HFFc6 (cell line): ENCODE measurements around the gene PARD3. TPM values are rescaled to one million over a fixed set of nuclear protein-coding genes. Genes with fewer than 3 reads are reported as not detected.

Experiments used
- DNase-seq: peaks from one replicate; pipeline ENCODE4 v3.0.0-alpha.2; 2018
- H3K27ac Mint-ChIP-seq: 2 replicates; pipeline ENCODE4 v1.8.0; 2020; ENCODE audit warnings: mild to moderate bottlenecking, mixed read lengths
- H3K27me3 Mint-ChIP-seq: 2 replicates; pipeline ENCODE4 v1.8.0; 2021; ENCODE audit warnings: mild to moderate bottlenecking, moderate library complexity, mixed read lengths; ENCODE audit not compliant: insufficient read depth
- H3K36me3 Mint-ChIP-seq: 2 replicates; pipeline ENCODE4 v1.8.0; 2021; ENCODE audit warnings: low read depth, mixed read lengths
- H3K4me1 Mint-ChIP-seq: 2 replicates; pipeline ENCODE4 v1.8.0; 2020; ENCODE audit warnings: low read depth, mixed read lengths
- H3K4me3 Mint-ChIP-seq: 2 replicates; pipeline ENCODE4 v1.8.0; 2020; ENCODE audit warnings: mild to moderate bottlenecking, moderate library complexity, mixed read lengths
- H3K9me3 Mint-ChIP-seq: 2 replicates; pipeline ENCODE4 v1.8.0; 2020; ENCODE audit warnings: mild to moderate bottlenecking, mixed read lengths
- CTCF ChIP-seq: fragments of 200-600 bp; sonication (generic); IDR thresholded peaks from 2 replicates; pipeline ENCODE4 v1.5.0; 2021; ENCODE audit warnings: antibody characterized with exemption, mild to moderate bottlenecking
- total RNA-seq, 6 experiments: library from RNA; stranded (reverse); fragmentation: NEBNext Ultra II Directional; extraction: Animal tissue kit (Norgen Biotek cat#: 25700); gene quantifications; 2 replicates in 1 of 6; 3 replicates in 5 of 6; pipeline ENCODE4 v1.2.3, GENCODE V29; 2021

Gene PARD3
- total RNA-seq, 6 experiments from 2014 or later, result 19.9 to 24.3 (median 23.1) TPM

- H3K27me3 Mint-ChIP-seq, result no peaks in the 10 kb centered on the region; the same call in 1 of the 2 replicates
- no peak overlapping the region for H3K27ac Mint-ChIP-seq
- peaks cover 11% of the 10 kb centered on the region for H3K4me1 Mint-ChIP-seq
- no peaks in the 10 kb centered on the region for H3K9me3 Mint-ChIP-seq
- H3K4me3 Mint-ChIP-seq, result no peak overlapping the region
- DNase-seq, result no peak
- no peaks in the 10 kb centered on the region for H3K36me3 Mint-ChIP-seq
- no peak for TF ChIP-seq CTCF
Observed at GRCh38 chr10:34479520-34480179, 335.4 kb downstream of the PARD3 start.

- Mint-ChIP-seq H3K27ac (no peak overlapping the region), H3K36me3 (no peaks in the 10 kb centered on the region), H3K4me3 (no peak overlapping the region), H3K9me3 (no peaks in the 10 kb centered on the region), H3K27me3 (no peaks in the 10 kb centered on the region), H3K4me1 (peaks cover 16% of the 10 kb centered on the region)
- TF ChIP-seq CTCF, result no peak
- DNase-seq, result no peak
Observed at GRCh38 chr10:34477249-34477648, 337.8 kb downstream of the PARD3 start.

GRCh38 chr10:34476608-34477007 is 338.5 kb downstream of the PARD3 start:
- TF ChIP-seq CTCF, result no peak
- Mint-ChIP-seq H3K4me3 (no peak overlapping the region), H3K9me3 (no peaks in the 10 kb centered on the region), H3K4me1 (peaks cover 16% of the 10 kb centered on the region), H3K36me3 (no peaks in the 10 kb centered on the region), H3K27me3 (0 out of 2 replicates have a peak, but pooled peaks cover 1% of the 10 kb centered on the region), H3K27ac (no peak overlapping the region)
- no peak for DNase-seq

- Mint-ChIP-seq H3K4me3 (no peak overlapping the region), H3K9me3 (no peaks in the 10 kb centered on the region), H3K27me3 (0 out of 2 replicates have a peak, but pooled peaks cover 2% of the 10 kb centered on the region), H3K27ac (no peak overlapping the region), H3K4me1 (peaks cover 16% of the 10 kb centered on the region), H3K36me3 (no peaks in the 10 kb centered on the region)
- no peak for DNase-seq
- no peak for TF ChIP-seq CTCF
Observed at GRCh38 chr10:34475786-34476185, 339.3 kb downstream of the PARD3 start.

- Mint-ChIP-seq H3K4me1 (peaks cover 16% of the 10 kb centered on the region), H3K27ac (no peak overlapping the region), H3K9me3 (no peaks in the 10 kb centered on the region), H3K27me3 (0 out of 2 replicates have a peak, but pooled peaks cover 2% of the 10 kb centered on the region), H3K4me3 (no peak overlapping the region), H3K36me3 (no peaks in the 10 kb centered on the region)
- no peak for TF ChIP-seq CTCF
- no peak for DNase-seq
Observed at GRCh38 chr10:34475274-34475646, 339.8 kb downstream of the PARD3 start.
